ENCODE results near the gene LIPC. TPM values are rescaled to one million over a fixed set of nuclear protein-coding genes. Genes with fewer than 3 reads are reported as not detected.

The LIPC gene
- total RNA-seq, 6 experiments from 2014 or later = 31.1 to 213 (median 86.1) TPM

DNA sequence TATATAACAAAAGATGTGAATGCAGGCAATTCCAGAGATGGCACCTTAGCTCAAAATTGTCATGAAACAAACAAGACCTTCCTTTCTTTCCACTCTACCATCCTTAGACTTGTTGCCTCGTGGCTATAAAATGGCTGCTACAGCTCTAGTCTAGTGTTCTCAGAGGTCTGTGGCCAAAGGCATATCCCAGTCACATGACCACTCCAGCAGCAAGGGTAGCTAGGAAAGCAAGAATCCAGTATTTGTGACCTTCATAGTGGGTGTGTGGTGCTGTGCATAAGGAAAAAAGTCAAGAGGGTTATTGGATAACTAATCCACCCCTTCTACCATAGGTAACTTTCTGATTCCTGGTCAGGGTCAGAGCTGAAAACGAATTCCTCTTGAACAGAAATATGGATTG lies 27.1 kb upstream of the LIPC start:
- Histone ChIP-seq H3K36me3 (no peaks in the 10 kb centered on the region), H3K4me1 (peaks cover 0 to 30% (median 10%) of the 10 kb centered on the region in 4 donors), H3K27me3 (no peaks in the 10 kb centered on the region), H3K4me3 (no peak overlapping the region), H3K9me3 (no peaks in the 10 kb centered on the region), H3K27ac (no peak overlapping the region)
- intact Hi-C loops (cut with DNase I) = no loop called here
- no peak for TF ChIP-seq POLR2A (IDR thresholded peaks at IDR 0.05)
- TF ChIP-seq, protein P1, sequence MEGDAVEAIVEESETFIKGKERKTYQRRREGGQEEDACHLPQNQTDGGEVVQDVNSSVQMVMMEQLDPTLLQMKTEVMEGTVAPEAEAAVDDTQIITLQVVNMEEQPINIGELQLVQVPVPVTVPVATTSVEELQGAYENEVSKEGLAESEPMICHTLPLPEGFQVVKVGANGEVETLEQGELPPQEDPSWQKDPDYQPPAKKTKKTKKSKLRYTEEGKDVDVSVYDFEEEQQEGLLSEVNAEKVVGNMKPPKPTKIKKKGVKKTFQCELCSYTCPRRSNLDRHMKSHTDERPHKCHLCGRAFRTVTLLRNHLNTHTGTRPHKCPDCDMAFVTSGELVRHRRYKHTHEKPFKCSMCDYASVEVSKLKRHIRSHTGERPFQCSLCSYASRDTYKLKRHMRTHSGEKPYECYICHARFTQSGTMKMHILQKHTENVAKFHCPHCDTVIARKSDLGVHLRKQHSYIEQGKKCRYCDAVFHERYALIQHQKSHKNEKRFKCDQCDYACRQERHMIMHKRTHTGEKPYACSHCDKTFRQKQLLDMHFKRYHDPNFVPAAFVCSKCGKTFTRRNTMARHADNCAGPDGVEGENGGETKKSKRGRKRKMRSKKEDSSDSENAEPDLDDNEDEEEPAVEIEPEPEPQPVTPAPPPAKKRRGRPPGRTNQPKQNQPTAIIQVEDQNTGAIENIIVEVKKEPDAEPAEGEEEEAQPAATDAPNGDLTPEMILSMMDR (IDR thresholded peaks at IDR 0.05) = no peak
- 68% methylated on average over 2 of the region's 2 CpGs for WGBS (ENCODE audit: insufficient coverage, low coverage, low lambda C conversion rate, missing lambda C conversion rate)
- no peak for DNase-seq
- ATAC-seq = no peak

DNA sequence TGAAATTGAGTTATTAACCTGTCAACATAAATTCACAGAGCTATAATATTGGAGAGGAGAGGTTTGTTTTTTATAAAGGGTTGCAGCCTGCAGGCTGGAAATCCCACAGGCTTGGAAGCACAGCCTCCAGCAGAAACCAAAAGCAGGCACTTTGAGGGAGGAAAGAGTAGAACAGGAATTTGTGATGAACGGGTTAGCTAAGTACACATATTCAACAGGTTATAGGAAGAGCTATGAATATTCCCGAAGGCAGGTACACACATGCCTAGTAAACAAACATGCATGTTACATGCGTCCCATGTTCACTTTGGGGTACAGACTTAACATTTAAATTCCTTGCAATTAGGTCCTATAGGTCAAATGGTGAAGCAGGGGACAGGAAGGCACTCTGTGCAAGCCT lies 25.9 kb upstream of the LIPC start:
- WGBS (ENCODE audit: insufficient coverage, low coverage, low lambda C conversion rate, missing lambda C conversion rate) = 58% methylated on average over 3 of the region's 3 CpGs
- Histone ChIP-seq H3K27ac (no peak overlapping the region), H3K9me3 (no peaks in the 10 kb centered on the region), H3K4me3 (no peak overlapping the region), H3K4me1 (peaks cover 0 to 20% (median 9%) of the 10 kb centered on the region in 4 donors), H3K27me3 (no peaks in the 10 kb centered on the region), H3K36me3 (no peaks in the 10 kb centered on the region)
- no peak for TF ChIP-seq POLR2A (IDR thresholded peaks at IDR 0.05)
- TF ChIP-seq, protein P1 (IDR thresholded peaks at IDR 0.05) = no peak
- intact Hi-C loops (cut with DNase I) = no loop called here
- no peak for DNase-seq
- ATAC-seq = no peak

GRCh38 chr15:58406811-58407210 lies 25.0 kb upstream of the LIPC start:
- DNase-seq (no peak), ATAC-seq (no peak)
- Histone ChIP-seq H3K9me3 (no peaks in the 10 kb centered on the region), H3K27me3 (no peaks in the 10 kb centered on the region), H3K27ac (no peak overlapping the region), H3K4me1 (peaks cover 0 to 16% (median 5%) of the 10 kb centered on the region in 4 donors), H3K4me3 (no peak overlapping the region), H3K36me3 (no peaks in the 10 kb centered on the region)
- no peak for TF ChIP-seq POLR2A (IDR thresholded peaks at IDR 0.05)
- TF ChIP-seq, protein P1 (IDR thresholded peaks at IDR 0.05) = no peak
- WGBS (ENCODE audit: insufficient coverage, low coverage, low lambda C conversion rate, missing lambda C conversion rate) = 97% methylated on average over 3 of the region's 3 CpGs
- intact Hi-C loops (cut with DNase I) = no loop called here

- Histone ChIP-seq H3K4me1 (peaks cover 0 to 17% (median 3%) of the 10 kb centered on the region in 4 donors), H3K4me3 (no peak overlapping the region), H3K27ac (no peak overlapping the region), H3K36me3 (no peaks in the 10 kb centered on the region), H3K9me3 (no peaks in the 10 kb centered on the region), H3K27me3 (no peaks in the 10 kb centered on the region)
- no peak for TF ChIP-seq POLR2A (IDR thresholded peaks at IDR 0.05)
- TF ChIP-seq, protein P1 (IDR thresholded peaks at IDR 0.05) = no peak
- intact Hi-C loops (cut with DNase I) = no loop called here
- 83% methylated on average over 1 of the region's 1 CpG for WGBS (ENCODE audit: insufficient coverage, low coverage, low lambda C conversion rate, missing lambda C conversion rate)
- DNase-seq (no peak), ATAC-seq (no peak)
Observed at GRCh38 chr15:58407236-58407775, 24.5 kb upstream of the LIPC start.

DNA sequence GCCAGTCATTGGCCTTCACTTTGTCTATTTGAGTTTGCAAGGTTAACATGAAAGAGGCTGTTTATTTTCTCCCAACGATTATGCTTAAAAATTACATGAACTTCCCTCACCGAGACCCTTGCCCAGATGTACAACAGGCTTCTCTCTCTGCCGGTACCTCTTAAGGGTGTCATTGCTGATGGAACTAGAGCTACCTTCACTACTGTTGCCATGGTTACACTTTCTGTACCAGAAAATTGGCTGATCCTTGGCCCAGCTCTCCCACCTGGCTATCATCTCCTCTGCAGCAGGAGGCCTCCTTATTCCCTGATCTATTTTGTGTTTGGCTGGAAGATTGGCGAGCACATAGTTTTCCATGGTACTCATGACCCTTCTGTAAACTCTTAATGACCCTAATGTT lies 24.0 kb upstream of the LIPC start:
- ATAC-seq (no peak), DNase-seq (no peak)
- H3K4me1 ChIP-seq = peaks cover 0 to 17% (median under 1%) of the 10 kb centered on the region in 4 donors
- no peaks in the 10 kb centered on the region for H3K27me3 ChIP-seq
- no peaks in the 10 kb centered on the region for H3K9me3 ChIP-seq
- H3K4me3 ChIP-seq = no peak overlapping the region
- no peaks in the 10 kb centered on the region for H3K36me3 ChIP-seq
- WGBS (ENCODE audit: insufficient coverage, low coverage, low lambda C conversion rate, missing lambda C conversion rate) = 73% methylated on average over 4 of the region's 4 CpGs
- intact Hi-C loops (cut with DNase I) = no loop called here
- H3K27ac ChIP-seq = no peak overlapping the region
- TF ChIP-seq, protein P1 (IDR thresholded peaks at IDR 0.05) = no peak
- TF ChIP-seq POLR2A (IDR thresholded peaks at IDR 0.05) = no peak
